ENCODE data around the gene ST6GALNAC3. TPM values are rescaled to one million over a fixed set of nuclear protein-coding genes. Genes with fewer than 3 reads are reported as not detected.

The ST6GALNAC3 gene
- total RNA-seq, 1 donor from 2014 or later: 62.3 TPM

- Mint-ChIP-seq H3K4me1 (peaks cover 7% of the 10 kb centered on the region), H3K27ac (no peak overlapping the region), H3K9me3 (no peaks in the 10 kb centered on the region), H3K27me3 (ENCODE audit: low read depth) (no peaks in the 10 kb centered on the region), H3K4me3 (no peak overlapping the region), H3K36me3 (peaks cover 18% of the 10 kb centered on the region)
- no peak for DNase-seq (ENCODE audit: low spot score in 2 of 2, unreplicated experiment in 2 of 2)
- TF ChIP-seq CTCF (IDR thresholded peaks at IDR 0.05; ENCODE audit: unreplicated experiment): no peak
Measured at GRCh38 chr1:76133977-76134376, 59.4 kb downstream of the ST6GALNAC3 start.

GRCh38 chr1:76135835-76136234 is 61.3 kb downstream of the ST6GALNAC3 start:
- no peak overlapping the region for H3K27ac Mint-ChIP-seq
- peaks cover 17% of the 10 kb centered on the region for H3K36me3 Mint-ChIP-seq
- H3K4me3 Mint-ChIP-seq: no peak overlapping the region
- H3K9me3 Mint-ChIP-seq: no peaks in the 10 kb centered on the region
- TF ChIP-seq CTCF (IDR thresholded peaks at IDR 0.05; ENCODE audit: unreplicated experiment): no peak
- DNase-seq (ENCODE audit: low spot score in 2 of 2, unreplicated experiment in 2 of 2): no peak
- H3K27me3 Mint-ChIP-seq (ENCODE audit: low read depth): no peaks in the 10 kb centered on the region
- H3K4me1 Mint-ChIP-seq: peaks cover 17% of the 10 kb centered on the region

GRCh38 chr1:76136894-76137293 is 62.3 kb downstream of the ST6GALNAC3 start:
- TF ChIP-seq CTCF (IDR thresholded peaks at IDR 0.05; ENCODE audit: unreplicated experiment): no peak
- Mint-ChIP-seq H3K9me3 (no peaks in the 10 kb centered on the region), H3K4me1 (peaks cover 20% of the 10 kb centered on the region), H3K4me3 (no peak overlapping the region), H3K36me3 (peaks cover 9% of the 10 kb centered on the region), H3K27ac (no peak overlapping the region), H3K27me3 (ENCODE audit: low read depth) (no peaks in the 10 kb centered on the region)
- no peak for DNase-seq (ENCODE audit: low spot score in 2 of 2, unreplicated experiment in 2 of 2)

- DNase-seq (ENCODE audit: low spot score in 2 of 2, unreplicated experiment in 2 of 2): no peak
- no peak for TF ChIP-seq CTCF (IDR thresholded peaks at IDR 0.05; ENCODE audit: unreplicated experiment)
- Mint-ChIP-seq H3K4me1 (peaks cover 29% of the 10 kb centered on the region), H3K4me3 (no peak overlapping the region), H3K27ac (no peak overlapping the region), H3K9me3 (no peaks in the 10 kb centered on the region), H3K36me3 (peaks cover 3% of the 10 kb centered on the region), H3K27me3 (ENCODE audit: low read depth) (no peaks in the 10 kb centered on the region)
Measured at GRCh38 chr1:76137746-76138145, 63.2 kb downstream of the ST6GALNAC3 start.

- no peak for DNase-seq (ENCODE audit: low spot score in 2 of 2, unreplicated experiment in 2 of 2)
- peaks cover 33% of the 10 kb centered on the region for H3K4me1 Mint-ChIP-seq
- no peaks in the 10 kb centered on the region for H3K27me3 Mint-ChIP-seq (ENCODE audit: low read depth)
- H3K36me3 Mint-ChIP-seq: no peaks in the 10 kb centered on the region
- no peak for TF ChIP-seq CTCF (IDR thresholded peaks at IDR 0.05; ENCODE audit: unreplicated experiment)
- no peaks in the 10 kb centered on the region for H3K9me3 Mint-ChIP-seq
- no peak overlapping the region for H3K27ac Mint-ChIP-seq
- no peak overlapping the region for H3K4me3 Mint-ChIP-seq
Measured at GRCh38 chr1:76138217-76138616, 63.7 kb downstream of the ST6GALNAC3 start.

- peaks cover 53% of the 10 kb centered on the region for H3K4me1 Mint-ChIP-seq
- no peaks in the 10 kb centered on the region for H3K9me3 Mint-ChIP-seq
- TF ChIP-seq CTCF (IDR thresholded peaks at IDR 0.05; ENCODE audit: unreplicated experiment): no peak
- H3K27ac Mint-ChIP-seq: no peak overlapping the region
- no peaks in the 10 kb centered on the region for H3K27me3 Mint-ChIP-seq (ENCODE audit: low read depth)
- H3K36me3 Mint-ChIP-seq: no peaks in the 10 kb centered on the region
- DNase-seq (ENCODE audit: low spot score in 2 of 2, unreplicated experiment in 2 of 2): no peak
- no peak overlapping the region for H3K4me3 Mint-ChIP-seq
Measured at GRCh38 chr1:76140227-76140626, 65.7 kb downstream of the ST6GALNAC3 start.

Data from mesothelial cell of epicardium (in vitro differentiated cells).